GM19193 (cell line): ENCODE results near the gene SLC4A1AP.

ENCODE experiments used
- POLR2A ChIP-seq: IDR thresholded peaks from 4 replicates; pipeline ENCODE4 v1.6.1; 2011; ENCODE audit not compliant: insufficient read depth, insufficient read length; ENCODE audit errors: extremely low read depth

The SLC4A1AP gene

GRCh38 chr2:27709960-27710575 is 46.4 kb downstream of the SLC4A1AP start:
- no peak for TF ChIP-seq POLR2A

GRCh38 chr2:27710640-27711430 is 47.1 kb downstream of the SLC4A1AP start:
- TF ChIP-seq POLR2A, result no peak

GRCh38 chr2:27711804-27712203 is 48.1 kb downstream of the SLC4A1AP start:
- no peak for TF ChIP-seq POLR2A

- TF ChIP-seq POLR2A, result no peak
These were observed 48.8 kb downstream of the SLC4A1AP start for GRCh38 chr2:27712522-27712921.

- TF ChIP-seq POLR2A, result no peak
These were observed 49.5 kb downstream of the SLC4A1AP start for GRCh38 chr2:27713201-27713600.

- TF ChIP-seq POLR2A, result no peak
These were observed 50.4 kb downstream of the SLC4A1AP start for GRCh38 chr2:27714053-27714452.

- no peak for TF ChIP-seq POLR2A
These were observed 51.2 kb downstream of the SLC4A1AP start for GRCh38 chr2:27714851-27715291.

- no peak for TF ChIP-seq POLR2A
These were observed 51.9 kb downstream of the SLC4A1AP start for GRCh38 chr2:27715318-27716210.

- TF ChIP-seq POLR2A, result no peak
These were observed 52.8 kb downstream of the SLC4A1AP start for GRCh38 chr2:27716301-27717069.

- TF ChIP-seq POLR2A, result no peak
These were observed 53.5 kb downstream of the SLC4A1AP start for GRCh38 chr2:27717070-27717795.

- TF ChIP-seq POLR2A, result no peak
These were observed 56.4 kb downstream of the SLC4A1AP start for GRCh38 chr2:27720004-27720551.

- TF ChIP-seq POLR2A, result no peak
These were observed 57.6 kb downstream of the SLC4A1AP start for GRCh38 chr2:27721335-27721734.

- TF ChIP-seq POLR2A, result no peak
These were observed 58.3 kb downstream of the SLC4A1AP start for GRCh38 chr2:27721884-27722485.
